Endodermal cell (in vitro differentiated cells): Measurements from ENCODE around the gene BCLAF1. TPM values are rescaled to one million over a fixed set of nuclear protein-coding genes. Genes with fewer than 3 reads are reported as not detected.

Experiments
- DNase-seq: peaks from one replicate; pipeline ENCODE4 v3.0.0-alpha.2; 2017
- H3K27ac ChIP-seq: 2 replicates; pipeline ENCODE4 v1.5.1; 2013; ENCODE audit warnings: mild to moderate bottlenecking, low read depth, low read length, moderate library complexity
- H3K27me3 ChIP-seq: 2 replicates; pipeline ENCODE4 v1.6.1; 2013; ENCODE audit warnings: mild to moderate bottlenecking, low read length, moderate library complexity; ENCODE audit not compliant: insufficient read depth, control insufficient read depth, poor library complexity, severe bottlenecking
- H3K36me3 ChIP-seq: 2 replicates; pipeline ENCODE4 v1.7.0; 2013; ENCODE audit warnings: mild to moderate bottlenecking, low read length, moderate library complexity; ENCODE audit not compliant: control insufficient read depth, insufficient read depth
- H3K4me1 ChIP-seq: one replicate; pipeline ENCODE4 v1.7.0; 2013; ENCODE audit warnings: low read length; ENCODE audit not compliant: control insufficient read depth, insufficient read depth
- H3K4me3 ChIP-seq: 2 replicates; pipeline ENCODE4 v1.5.1; 2013; ENCODE audit warnings: mild to moderate bottlenecking, low read length, moderate library complexity
- H3K9ac ChIP-seq: 2 replicates; pipeline ENCODE4 v1.6.1; 2013; ENCODE audit warnings: mild to moderate bottlenecking, low read length, moderate library complexity; ENCODE audit not compliant: poor library complexity, severe bottlenecking; ENCODE audit errors: extremely low read depth
- H3K9me3 ChIP-seq: 2 replicates; pipeline ENCODE4 v1.6.1; 2013; ENCODE audit warnings: mild to moderate bottlenecking, low read length, moderate library complexity; ENCODE audit not compliant: control insufficient read depth
- H3K27ac Mint-ChIP-seq: 2 replicates; pipeline ENCODE4 v1.8.0; 2020; ENCODE audit warnings: mixed read lengths
- H3K27me3 Mint-ChIP-seq: 2 replicates; pipeline ENCODE4 v1.8.0; 2021; ENCODE audit warnings: mild to moderate bottlenecking, mixed read lengths; ENCODE audit not compliant: insufficient read depth
- H3K36me3 Mint-ChIP-seq: 2 replicates; pipeline ENCODE4 v1.8.0; 2020; ENCODE audit warnings: low read depth, mixed read lengths
- H3K4me1 Mint-ChIP-seq: 2 replicates; pipeline ENCODE4 v1.8.0; 2020; ENCODE audit warnings: mixed read lengths
- H3K4me3 Mint-ChIP-seq: 2 replicates; pipeline ENCODE4 v1.8.0; 2020; ENCODE audit warnings: mild to moderate bottlenecking, moderate library complexity, mixed read lengths
- H3K9me3 Mint-ChIP-seq: 2 replicates; pipeline ENCODE4 v1.8.0; 2020; ENCODE audit warnings: mild to moderate bottlenecking, mixed read lengths
- WGBS, 2 experiments: methylation state at CpG; one replicate each; pipeline versions ENCODE4 v1.1.5 to v1.1.7; 2013; ENCODE audit warnings: missing lambda C conversion rate in 2 of 2, mixed read lengths in 1 of 2; ENCODE audit not compliant: insufficient coverage in 1 of 2, insufficient read length in 1 of 2; 5-methylcytosine and 5-hydroxymethylcytosine counted together
- total RNA-seq, 2 donors: library from RNA; stranded (reverse); fragmentation: NEBNext Ultra II Directional in 1 of 2; extraction: Animal tissue kit (Norgen Biotek cat#: 25700) in 1 of 2; gene quantifications; 2 replicates in 1 of 2; 3 replicates in 1 of 2; pipeline ENCODE4 v1.2.1, GENCODE V29; 2021
- TF ChIP-seq, protein P1 (sequence below): fragments of 200-600 bp; sonication (generic); conservative IDR thresholded peaks from 2 replicates; pipeline ENCODE4 v1.5.0; 2021; ENCODE audit warnings: antibody characterized with exemption, mild to moderate bottlenecking

The BCLAF1 gene
- total RNA-seq, 2 donors from 2014 or later, result 130 to 194 TPM

DNA sequence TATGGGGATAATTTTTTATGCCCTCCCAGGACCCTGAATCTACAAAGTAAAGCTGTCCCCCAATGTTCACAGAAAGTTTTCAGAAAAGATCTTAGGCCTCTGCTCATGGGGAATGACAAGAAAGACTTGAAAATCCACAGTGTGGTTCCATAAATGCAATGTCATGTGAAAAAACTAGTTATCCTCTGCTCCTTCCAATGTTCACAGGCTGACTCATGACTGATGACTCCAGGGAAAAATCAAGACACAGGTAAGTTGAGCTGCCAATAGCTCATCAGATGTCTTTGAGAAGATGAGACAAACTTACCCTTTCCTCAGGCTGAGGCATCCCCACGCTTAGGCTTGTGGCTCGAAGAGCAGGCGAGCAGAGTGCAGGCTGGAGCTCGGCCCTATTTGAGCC lies 14.8 kb upstream of the BCLAF1 start:
- no peaks in the 10 kb centered on the region for H3K9me3 ChIP-seq
- H3K9me3 Mint-ChIP-seq, result no peaks in the 10 kb centered on the region
- H3K4me3 ChIP-seq, result no peak overlapping the region
- H3K36me3 Mint-ChIP-seq, result no peaks in the 10 kb centered on the region
- TF ChIP-seq, protein P1, sequence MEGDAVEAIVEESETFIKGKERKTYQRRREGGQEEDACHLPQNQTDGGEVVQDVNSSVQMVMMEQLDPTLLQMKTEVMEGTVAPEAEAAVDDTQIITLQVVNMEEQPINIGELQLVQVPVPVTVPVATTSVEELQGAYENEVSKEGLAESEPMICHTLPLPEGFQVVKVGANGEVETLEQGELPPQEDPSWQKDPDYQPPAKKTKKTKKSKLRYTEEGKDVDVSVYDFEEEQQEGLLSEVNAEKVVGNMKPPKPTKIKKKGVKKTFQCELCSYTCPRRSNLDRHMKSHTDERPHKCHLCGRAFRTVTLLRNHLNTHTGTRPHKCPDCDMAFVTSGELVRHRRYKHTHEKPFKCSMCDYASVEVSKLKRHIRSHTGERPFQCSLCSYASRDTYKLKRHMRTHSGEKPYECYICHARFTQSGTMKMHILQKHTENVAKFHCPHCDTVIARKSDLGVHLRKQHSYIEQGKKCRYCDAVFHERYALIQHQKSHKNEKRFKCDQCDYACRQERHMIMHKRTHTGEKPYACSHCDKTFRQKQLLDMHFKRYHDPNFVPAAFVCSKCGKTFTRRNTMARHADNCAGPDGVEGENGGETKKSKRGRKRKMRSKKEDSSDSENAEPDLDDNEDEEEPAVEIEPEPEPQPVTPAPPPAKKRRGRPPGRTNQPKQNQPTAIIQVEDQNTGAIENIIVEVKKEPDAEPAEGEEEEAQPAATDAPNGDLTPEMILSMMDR, result no peak
- H3K36me3 ChIP-seq, result no peaks in the 10 kb centered on the region
- no peaks in the 10 kb centered on the region for H3K27me3 ChIP-seq
- no peak overlapping the region for H3K27ac Mint-ChIP-seq
- no peak overlapping the region for H3K27ac ChIP-seq
- H3K4me1 Mint-ChIP-seq, result no peaks in the 10 kb centered on the region
- H3K27me3 Mint-ChIP-seq, result no peaks in the 10 kb centered on the region
- no peak overlapping the region for H3K4me3 Mint-ChIP-seq
- H3K9ac ChIP-seq, result no peak overlapping the region
- 88 to 94% methylated on average over 2 to 4 of the region's 4 CpGs for WGBS, 2 experiments
- DNase-seq, result no peak
- no peaks in the 10 kb centered on the region for H3K4me1 ChIP-seq

DNA sequence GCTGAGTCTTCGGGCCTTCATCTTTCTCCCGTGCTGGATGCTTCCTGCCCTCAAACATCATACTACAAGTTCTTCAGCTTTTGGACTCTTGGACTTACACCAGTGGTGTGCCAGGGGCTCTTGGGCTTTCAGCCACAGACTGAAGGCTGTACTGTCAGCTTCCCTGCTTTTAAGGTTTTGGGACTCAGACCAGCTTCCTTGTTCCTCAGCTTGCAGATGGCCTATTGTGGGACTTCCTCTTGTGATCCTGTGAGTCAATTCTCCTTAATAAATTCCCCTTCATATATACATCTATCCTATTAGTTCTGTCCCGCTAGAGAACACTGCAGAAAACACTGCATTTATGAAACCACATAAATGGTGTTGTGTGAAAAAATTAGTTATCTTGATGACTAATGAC lies 13.9 kb upstream of the BCLAF1 start:
- 86 to 100% methylated on average over 2 to 3 of the region's 3 CpGs for WGBS, 2 experiments
- Histone ChIP-seq H3K27ac (no peak overlapping the region), H3K9ac (no peak overlapping the region), H3K36me3 (no peaks in the 10 kb centered on the region), H3K4me3 (no peak overlapping the region), H3K4me1 (no peaks in the 10 kb centered on the region), H3K9me3 (no peaks in the 10 kb centered on the region), H3K27me3 (no peaks in the 10 kb centered on the region)
- no peak for DNase-seq
- H3K27ac Mint-ChIP-seq, result no peak overlapping the region
- no peak overlapping the region for H3K4me3 Mint-ChIP-seq
- H3K36me3 Mint-ChIP-seq, result no peaks in the 10 kb centered on the region
- no peaks in the 10 kb centered on the region for H3K9me3 Mint-ChIP-seq
- TF ChIP-seq, protein P1, result no peak
- no peaks in the 10 kb centered on the region for H3K4me1 Mint-ChIP-seq
- H3K27me3 Mint-ChIP-seq, result no peaks in the 10 kb centered on the region

DNA sequence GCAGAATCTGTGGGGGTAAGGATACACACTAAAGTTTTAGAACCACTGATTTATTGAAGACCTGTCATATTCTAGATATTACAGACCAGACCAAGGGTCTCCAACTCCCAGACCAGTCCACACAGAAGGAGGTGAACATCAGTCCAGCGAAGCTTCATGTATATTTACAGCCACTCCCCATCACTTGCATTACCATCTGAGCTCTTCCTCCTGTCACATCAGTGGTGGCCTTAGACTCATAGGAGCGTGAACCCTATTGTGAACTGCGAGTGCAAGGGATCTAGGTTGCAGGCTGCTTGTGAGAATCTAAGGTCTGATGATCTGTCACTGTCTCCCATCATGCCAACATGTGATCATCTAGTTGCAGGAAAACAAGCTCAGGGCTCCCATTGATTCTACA lies 5.0 kb upstream of the BCLAF1 start:
- Mint-ChIP-seq H3K27me3 (no peaks in the 10 kb centered on the region), H3K36me3 (no peaks in the 10 kb centered on the region), H3K27ac (no peak overlapping the region), H3K4me1 (peaks cover 6% of the 10 kb centered on the region), H3K4me3 (no peak overlapping the region), H3K9me3 (no peaks in the 10 kb centered on the region)
- Histone ChIP-seq H3K36me3 (no peaks in the 10 kb centered on the region), H3K9ac (no peak overlapping the region), H3K27ac (no peak overlapping the region), H3K4me3 (no peak overlapping the region), H3K27me3 (no peaks in the 10 kb centered on the region), H3K9me3 (no peaks in the 10 kb centered on the region), H3K4me1 (peaks cover 4% of the 10 kb centered on the region)
- 91 to 100% methylated on average over 1 to 3 of the region's 3 CpGs for WGBS, 2 experiments
- DNase-seq, result no peak
- TF ChIP-seq, protein P1, result no peak
